ENCODE data around the gene POU6F2.

The POU6F2 gene

GRCh38 chr7:39404907-39405306 is 427.2 kb downstream of the POU6F2 start:
- no peak for DNase-seq (ENCODE audit: low read depth)

GRCh38 chr7:39405581-39405980 is 427.9 kb downstream of the POU6F2 start:
- DNase-seq (ENCODE audit: low read depth): no peak

- no peak for DNase-seq (ENCODE audit: low read depth)
These were observed 428.8 kb downstream of the POU6F2 start for GRCh38 chr7:39406467-39406866.

GRCh38 chr7:39407137-39407536 is 429.4 kb downstream of the POU6F2 start:
- DNase-seq (ENCODE audit: low read depth): no peak

GRCh38 chr7:39407723-39408122 is 430.0 kb downstream of the POU6F2 start:
- no peak for DNase-seq (ENCODE audit: low read depth)

GRCh38 chr7:39408906-39409305 is 431.2 kb downstream of the POU6F2 start:
- DNase-seq (ENCODE audit: low read depth): no peak

GRCh38 chr7:39410582-39410981 is 432.9 kb downstream of the POU6F2 start:
- DNase-seq (ENCODE audit: low read depth): no peak

GRCh38 chr7:39413636-39414223 is 436.0 kb downstream of the POU6F2 start:
- no peak for DNase-seq (ENCODE audit: low read depth)

GRCh38 chr7:39414224-39415035 is 436.7 kb downstream of the POU6F2 start:
- no peak for DNase-seq (ENCODE audit: low read depth)

GRCh38 chr7:39415091-39415787 is 437.5 kb downstream of the POU6F2 start:
- no peak for DNase-seq (ENCODE audit: low read depth)

GRCh38 chr7:39416866-39417265 is 439.2 kb downstream of the POU6F2 start:
- DNase-seq (ENCODE audit: low read depth): no peak

GRCh38 chr7:39417642-39418041 is 439.9 kb downstream of the POU6F2 start:
- no peak for DNase-seq (ENCODE audit: low read depth)

- DNase-seq (ENCODE audit: low read depth): no peak
These were observed 443.5 kb downstream of the POU6F2 start for GRCh38 chr7:39421251-39421650.

- DNase-seq (ENCODE audit: low read depth): no peak
These were observed 444.0 kb downstream of the POU6F2 start for GRCh38 chr7:39421661-39422060.

- no peak for DNase-seq (ENCODE audit: low read depth)
These were observed 450.5 kb downstream of the POU6F2 start for GRCh38 chr7:39428221-39428620.

- DNase-seq (ENCODE audit: low read depth): no peak
These were observed 451.7 kb downstream of the POU6F2 start for GRCh38 chr7:39429421-39429820.

- DNase-seq (ENCODE audit: low read depth): no peak
These were observed 452.7 kb downstream of the POU6F2 start for GRCh38 chr7:39430441-39430840.

- DNase-seq (ENCODE audit: low read depth): no peak
These were observed 453.4 kb downstream of the POU6F2 start for GRCh38 chr7:39430909-39431641.

- DNase-seq (ENCODE audit: low read depth): no peak
These were observed 454.7 kb downstream of the POU6F2 start for GRCh38 chr7:39432368-39432767.

GRCh38 chr7:39432807-39433416 is 455.2 kb downstream of the POU6F2 start:
- no peak for DNase-seq (ENCODE audit: low read depth)

GRCh38 chr7:39433550-39433949 is 455.8 kb downstream of the POU6F2 start:
- DNase-seq (ENCODE audit: low read depth): no peak

GRCh38 chr7:39434012-39434411 is 456.3 kb downstream of the POU6F2 start:
- no peak for DNase-seq (ENCODE audit: low read depth)
